OCI-LY1 (cell line): Measurements from ENCODE around the gene HEATR1.

Experiments
- EZH2 ChIP-seq: fragments of 200-600 bp; sonication (generic), shearing (Covaris generic); IDR thresholded peaks from 2 replicates; pipeline ENCODE4 v1.8.0; 2017; ENCODE audit warnings: borderline replicate concordance, mixed run types, mild to moderate bottlenecking, antibody characterized with exemption, low read length, moderate library complexity, mixed read lengths
- TF ChIP-seq, protein P1 (sequence below): fragments of 200-600 bp; sonication (generic), shearing (Covaris generic); IDR thresholded peaks from 2 replicates; pipeline ENCODE4 v1.5.1; 2017; ENCODE audit warnings: mild to moderate bottlenecking, antibody characterized with exemption, low read length, moderate library complexity, mixed read lengths

DNA sequence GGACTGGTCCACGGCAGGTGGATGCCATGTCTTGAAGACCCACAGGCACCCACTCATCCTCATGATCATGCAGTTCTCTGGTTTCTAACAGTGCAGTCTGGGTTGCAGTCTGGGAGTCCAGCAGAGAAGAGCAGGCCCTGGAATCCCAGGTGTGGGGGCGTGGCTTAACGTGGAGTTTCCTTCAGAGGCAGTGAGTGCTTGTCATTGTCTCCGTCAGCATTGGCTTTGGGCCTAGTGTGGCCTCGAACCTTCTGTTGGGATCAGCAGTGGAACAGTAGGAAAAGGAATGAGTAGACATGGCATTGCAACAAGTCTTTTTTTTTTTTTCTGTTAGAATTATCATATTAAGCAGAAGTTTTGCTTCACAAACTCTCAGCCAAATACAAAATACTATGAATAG lies 67.8 kb downstream of the HEATR1 start:
- no peak for TF ChIP-seq EZH2
- TF ChIP-seq, protein P1, sequence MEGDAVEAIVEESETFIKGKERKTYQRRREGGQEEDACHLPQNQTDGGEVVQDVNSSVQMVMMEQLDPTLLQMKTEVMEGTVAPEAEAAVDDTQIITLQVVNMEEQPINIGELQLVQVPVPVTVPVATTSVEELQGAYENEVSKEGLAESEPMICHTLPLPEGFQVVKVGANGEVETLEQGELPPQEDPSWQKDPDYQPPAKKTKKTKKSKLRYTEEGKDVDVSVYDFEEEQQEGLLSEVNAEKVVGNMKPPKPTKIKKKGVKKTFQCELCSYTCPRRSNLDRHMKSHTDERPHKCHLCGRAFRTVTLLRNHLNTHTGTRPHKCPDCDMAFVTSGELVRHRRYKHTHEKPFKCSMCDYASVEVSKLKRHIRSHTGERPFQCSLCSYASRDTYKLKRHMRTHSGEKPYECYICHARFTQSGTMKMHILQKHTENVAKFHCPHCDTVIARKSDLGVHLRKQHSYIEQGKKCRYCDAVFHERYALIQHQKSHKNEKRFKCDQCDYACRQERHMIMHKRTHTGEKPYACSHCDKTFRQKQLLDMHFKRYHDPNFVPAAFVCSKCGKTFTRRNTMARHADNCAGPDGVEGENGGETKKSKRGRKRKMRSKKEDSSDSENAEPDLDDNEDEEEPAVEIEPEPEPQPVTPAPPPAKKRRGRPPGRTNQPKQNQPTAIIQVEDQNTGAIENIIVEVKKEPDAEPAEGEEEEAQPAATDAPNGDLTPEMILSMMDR: no peak
